Karpas-422 (cell line): ENCODE data around the gene CLEC2D. TPM values are rescaled to one million over a fixed set of nuclear protein-coding genes. Genes with fewer than 3 reads are reported as not detected.

Experiments
- DNase-seq: peaks from one replicate; pipeline ENCODE4 v3.0.0-alpha.2; 2015
- H2AFZ ChIP-seq: fragments of 200-600 bp; sonication (generic); 2 replicates; pipeline ENCODE4 v1.6.1; 2014; ENCODE audit warnings: antibody characterized with exemption, low read length, mixed read lengths
- H3K27ac ChIP-seq: fragments of 200-600 bp; sonication (generic); 2 replicates; pipeline ENCODE4 v1.5.1; 2014; ENCODE audit warnings: mild to moderate bottlenecking, low read length, moderate library complexity
- H3K27me3 ChIP-seq: fragments of 200-600 bp; sonication (generic); 2 replicates; pipeline ENCODE4 v1.6.1; 2014; ENCODE audit warnings: low read length, mixed read lengths
- H3K36me3 ChIP-seq: fragments of 200-600 bp; sonication (generic); 2 replicates; pipeline ENCODE4 v1.6.1; 2014; ENCODE audit warnings: low read length, mixed read lengths; ENCODE audit not compliant: insufficient read depth
- H3K4me1 ChIP-seq: fragments of 200-600 bp; sonication (generic); 2 replicates; pipeline ENCODE4 v1.6.1; 2014; ENCODE audit warnings: mild to moderate bottlenecking, low read length, mixed read lengths
- H3K4me2 ChIP-seq: fragments of 200-600 bp; sonication (generic); 2 replicates; pipeline ENCODE4 v1.6.1; 2014; ENCODE audit warnings: low read length, low read depth, mild to moderate bottlenecking; ENCODE audit not compliant: poor library complexity, severe bottlenecking
- H3K4me3 ChIP-seq: fragments of 200-600 bp; sonication (generic); 2 replicates; pipeline ENCODE4 v1.5.1; 2014; ENCODE audit warnings: mild to moderate bottlenecking, antibody characterized with exemption, low read length, mixed read lengths
- H3K79me2 ChIP-seq: fragments of 200-600 bp; sonication (generic); 2 replicates; pipeline ENCODE4 v1.6.1; 2014; ENCODE audit warnings: mild to moderate bottlenecking, low read length, mixed read lengths
- H3K9ac ChIP-seq: fragments of 200-600 bp; sonication (generic); 2 replicates; pipeline ENCODE4 v1.6.0; 2014; ENCODE audit warnings: low read length
- H3K9me2 ChIP-seq: fragments of 200-600 bp; sonication (generic), shearing (Covaris generic); replicated peaks from 2 replicates; pipeline ENCODE4 v1.6.0; 2014; ENCODE audit warnings: mild to moderate bottlenecking, low read length, moderate library complexity; ENCODE audit not compliant: insufficient read depth
- H3K9me3 ChIP-seq: fragments of 300-700, 200-600 bp; sonication (generic); 2 replicates; pipeline ENCODE4 v1.6.1; 2014; ENCODE audit warnings: low read length, mixed read lengths
- H4K20me1 ChIP-seq: fragments of 200-600 bp; sonication (generic); 2 replicates; pipeline ENCODE4 v1.6.1; 2014; ENCODE audit warnings: mild to moderate bottlenecking, antibody characterized with exemption, low read length, low read depth; ENCODE audit not compliant: insufficient read depth
- total RNA-seq: library from RNA; depleted of rRNA; stranded (reverse); fragments of >200 nt; shearing (Covaris generic); gene quantifications from 2 replicates; pipeline ENCODE4 v1.2.3, GENCODE V29; 2014; ENCODE audit warnings: low replicate concordance; rRNA removed

CLEC2D gene
- 1.5 and 3.2 TPM in 2 replicates for total RNA-seq

GRCh38 chr12:9669534-9669933 is at the start of gene CLEC2D:
CLEC2D (plus strand) TSS chr12:9669713; CDS start chr12:9669735, 22 bp downstream.
- peaks cover 5% of the 10 kb centered on the region for H3K4me1 ChIP-seq
- no peak for DNase-seq
- no peaks in the 10 kb centered on the region for H3K36me3 ChIP-seq

GRCh38 chr12:9625019-9625418 is 44.5 kb upstream of the CLEC2D start:
- Histone ChIP-seq H3K36me3 (no peaks in the 10 kb centered on the region), H3K79me2 (no peaks in the 10 kb centered on the region), H4K20me1 (no peaks in the 10 kb centered on the region), H3K9ac (no peak overlapping the region), H3K27ac (no peak overlapping the region), H3K9me2 (no peaks in the 10 kb centered on the region), H3K4me1 (no peaks in the 10 kb centered on the region), H3K4me3 (no peak overlapping the region), H3K9me3 (peaks cover 9% of the 10 kb centered on the region), H3K4me2 (no peak overlapping the region), H2AFZ (no peak overlapping the region), H3K27me3 (no peaks in the 10 kb centered on the region)
- no peak for DNase-seq

More at GRCh38 chr12:9669534-9669933, at the start of gene CLEC2D:
- Histone ChIP-seq H3K9me3 (no peaks in the 10 kb centered on the region), H3K9me2 (no peaks in the 10 kb centered on the region), H3K27me3 (no peaks in the 10 kb centered on the region), H4K20me1 (no peaks in the 10 kb centered on the region), H3K27ac (no peak within 1 kb of the TSS), H3K4me3 (no peak within 1 kb of the TSS), H2AFZ (no peak within 1 kb of the TSS), H3K79me2 (no peaks in the 10 kb centered on the region), H3K9ac (no peak within 1 kb of the TSS), H3K4me2 (no peak within 1 kb of the TSS)

- no peaks in the 10 kb centered on the region for H3K9me2 ChIP-seq
- H2AFZ ChIP-seq, result no peak overlapping the region
- H3K4me3 ChIP-seq, result no peak overlapping the region
- no peak overlapping the region for H3K4me2 ChIP-seq
- H3K79me2 ChIP-seq, result no peaks in the 10 kb centered on the region
- no peaks in the 10 kb centered on the region for H3K36me3 ChIP-seq
- H3K27me3 ChIP-seq, result no peaks in the 10 kb centered on the region
- peaks cover 9% of the 10 kb centered on the region for H3K9me3 ChIP-seq
- H3K9ac ChIP-seq, result no peak overlapping the region
- H4K20me1 ChIP-seq, result no peaks in the 10 kb centered on the region
- peak; percentile 51 for DNase-seq
- H3K4me1 ChIP-seq, result no peaks in the 10 kb centered on the region
- H3K27ac ChIP-seq, result no peak overlapping the region
These were observed 43.2 kb upstream of the CLEC2D start for GRCh38 chr12:9626291-9626690.

- no peaks in the 10 kb centered on the region for H3K9me2 ChIP-seq
- H2AFZ ChIP-seq, result no peak overlapping the region
- no peaks in the 10 kb centered on the region for H3K4me1 ChIP-seq
- H3K27me3 ChIP-seq, result no peaks in the 10 kb centered on the region
- H3K4me2 ChIP-seq, result no peak overlapping the region
- DNase-seq, result no peak
- H3K4me3 ChIP-seq, result no peak overlapping the region
- no peaks in the 10 kb centered on the region for H3K79me2 ChIP-seq
- no peak overlapping the region for H3K9ac ChIP-seq
- no peaks in the 10 kb centered on the region for H3K36me3 ChIP-seq
- H4K20me1 ChIP-seq, result no peaks in the 10 kb centered on the region
- H3K27ac ChIP-seq, result no peak overlapping the region
- peaks cover 9% of the 10 kb centered on the region for H3K9me3 ChIP-seq
These were observed 42.7 kb upstream of the CLEC2D start for GRCh38 chr12:9626821-9627220.

GRCh38 chr12:9632766-9633165 is 36.7 kb upstream of the CLEC2D start:
- Histone ChIP-seq H4K20me1 (no peaks in the 10 kb centered on the region), H3K4me2 (no peak overlapping the region), H2AFZ (no peak overlapping the region), H3K9me3 (no peaks in the 10 kb centered on the region), H3K9me2 (no peaks in the 10 kb centered on the region), H3K36me3 (no peaks in the 10 kb centered on the region), H3K79me2 (no peaks in the 10 kb centered on the region), H3K27me3 (no peaks in the 10 kb centered on the region), H3K9ac (no peak overlapping the region), H3K4me3 (no peak overlapping the region), H3K27ac (no peak overlapping the region), H3K4me1 (no peaks in the 10 kb centered on the region)
- peak; percentile 27 for DNase-seq

GRCh38 chr12:9634177-9634803 is 35.2 kb upstream of the CLEC2D start:
- H4K20me1 ChIP-seq, result no peaks in the 10 kb centered on the region
- no peak overlapping the region for H3K4me3 ChIP-seq
- no peak overlapping the region for H3K9ac ChIP-seq
- H3K9me3 ChIP-seq, result no peaks in the 10 kb centered on the region
- H3K4me1 ChIP-seq, result no peaks in the 10 kb centered on the region
- H3K4me2 ChIP-seq, result no peak overlapping the region
- no peaks in the 10 kb centered on the region for H3K36me3 ChIP-seq
- no peaks in the 10 kb centered on the region for H3K79me2 ChIP-seq
- peak; percentile 86 for DNase-seq
- H3K27me3 ChIP-seq, result no peaks in the 10 kb centered on the region
- H2AFZ ChIP-seq, result no peak overlapping the region
- no peaks in the 10 kb centered on the region for H3K9me2 ChIP-seq
- no peak overlapping the region for H3K27ac ChIP-seq

GRCh38 chr12:9634969-9635754 is 34.4 kb upstream of the CLEC2D start:
- Histone ChIP-seq H3K79me2 (no peaks in the 10 kb centered on the region), H3K27ac (no peak overlapping the region), H3K36me3 (no peaks in the 10 kb centered on the region), H3K9me2 (no peaks in the 10 kb centered on the region), H3K27me3 (no peaks in the 10 kb centered on the region), H2AFZ (no peak overlapping the region), H3K9me3 (no peaks in the 10 kb centered on the region), H3K4me2 (no peak overlapping the region), H3K4me3 (no peak overlapping the region), H4K20me1 (no peaks in the 10 kb centered on the region), H3K9ac (no peak overlapping the region), H3K4me1 (no peaks in the 10 kb centered on the region)
- no peak for DNase-seq

GRCh38 chr12:9636150-9636850 is 33.2 kb upstream of the CLEC2D start:
- H3K27me3 ChIP-seq, result no peaks in the 10 kb centered on the region
- no peak overlapping the region for H3K27ac ChIP-seq
- no peak overlapping the region for H3K4me2 ChIP-seq
- no peak for DNase-seq
- no peak overlapping the region for H3K9ac ChIP-seq
- no peaks in the 10 kb centered on the region for H4K20me1 ChIP-seq
- no peaks in the 10 kb centered on the region for H3K79me2 ChIP-seq
- no peak overlapping the region for H3K4me3 ChIP-seq
- no peaks in the 10 kb centered on the region for H3K4me1 ChIP-seq
- H2AFZ ChIP-seq, result no peak overlapping the region
- H3K36me3 ChIP-seq, result no peaks in the 10 kb centered on the region
- no peaks in the 10 kb centered on the region for H3K9me3 ChIP-seq
- H3K9me2 ChIP-seq, result no peaks in the 10 kb centered on the region
